ENCODE results near the gene PTPRK.

PTPRK gene

GRCh38 chr6:128303870-128304269 is 216.5 kb downstream of the PTPRK start:
- no peak for DNase-seq (ENCODE audit: low read depth)
- TF ChIP-seq CTCF (IDR thresholded peaks at IDR 0.05; ENCODE audit: control insufficient read depth, insufficient read depth, low read depth, low read length, missing control alignments), result no peak
- H3K4me3 ChIP-seq (ENCODE audit: control insufficient read depth, low read depth, low read length), result no peak overlapping the region

DNA sequence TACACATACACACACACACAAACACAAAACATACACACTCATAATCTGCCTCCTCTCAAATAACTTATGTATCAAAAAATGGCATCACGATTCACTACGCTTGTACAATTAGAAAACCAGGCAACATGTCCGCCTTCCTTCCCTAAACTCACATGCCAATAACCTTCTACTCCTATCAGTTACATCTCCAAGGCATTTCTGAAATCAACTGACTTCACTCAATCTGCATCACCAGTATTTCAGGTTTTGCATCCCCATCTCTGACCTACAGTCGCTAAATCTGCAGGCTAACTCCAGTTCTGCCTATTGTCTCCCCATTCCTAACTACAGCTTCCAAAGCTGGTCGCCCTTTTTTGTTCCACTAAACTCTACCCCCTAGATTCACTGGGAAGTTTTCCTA is 217.5 kb downstream of the PTPRK start:
- no peak overlapping the region for H3K4me3 ChIP-seq (ENCODE audit: control insufficient read depth, low read depth, low read length)
- no peak for TF ChIP-seq CTCF (IDR thresholded peaks at IDR 0.05; ENCODE audit: control insufficient read depth, insufficient read depth, low read depth, low read length, missing control alignments)
- DNase-seq (ENCODE audit: low read depth), result no peak

GRCh38 chr6:128295670-128296069 is 224.7 kb downstream of the PTPRK start:
- no peak for TF ChIP-seq CTCF (IDR thresholded peaks at IDR 0.05; ENCODE audit: control insufficient read depth, insufficient read depth, low read depth, low read length, missing control alignments)
- no peak overlapping the region for H3K4me3 ChIP-seq (ENCODE audit: control insufficient read depth, low read depth, low read length)
- no peak for DNase-seq (ENCODE audit: low read depth)

- no peak overlapping the region for H3K4me3 ChIP-seq (ENCODE audit: control insufficient read depth, low read depth, low read length)
- TF ChIP-seq CTCF (IDR thresholded peaks at IDR 0.05; ENCODE audit: control insufficient read depth, insufficient read depth, low read depth, low read length, missing control alignments), result no peak
- DNase-seq (ENCODE audit: low read depth), result no peak
Observed at GRCh38 chr6:128290221-128290620, 230.2 kb downstream of the PTPRK start.

DNA sequence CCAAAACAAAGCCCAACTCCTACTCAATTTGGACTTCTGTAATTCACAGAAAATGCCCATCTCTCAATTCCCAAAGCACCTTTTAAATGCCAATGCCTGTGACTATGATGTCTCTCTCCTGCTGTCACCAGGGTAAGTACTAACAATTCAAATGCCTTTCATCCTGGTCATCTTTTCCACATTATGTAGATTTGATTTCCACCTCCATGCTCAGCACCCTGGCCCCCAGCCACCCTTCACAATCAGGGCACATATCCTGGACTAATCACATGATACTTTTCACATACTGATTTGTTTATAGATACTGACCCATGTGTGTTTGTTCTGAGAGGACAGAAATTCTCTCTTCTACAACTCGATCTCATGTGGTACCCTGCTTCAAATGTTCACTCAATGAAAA is 236.3 kb downstream of the PTPRK start:
- TF ChIP-seq CTCF (IDR thresholded peaks at IDR 0.05; ENCODE audit: control insufficient read depth, insufficient read depth, low read depth, low read length, missing control alignments), result no peak
- no peak for DNase-seq (ENCODE audit: low read depth)
- H3K4me3 ChIP-seq (ENCODE audit: control insufficient read depth, low read depth, low read length), result no peak overlapping the region

- no peak for DNase-seq (ENCODE audit: low read depth)
- no peak for TF ChIP-seq CTCF (IDR thresholded peaks at IDR 0.05; ENCODE audit: control insufficient read depth, insufficient read depth, low read depth, low read length, missing control alignments)
- no peak overlapping the region for H3K4me3 ChIP-seq (ENCODE audit: control insufficient read depth, low read depth, low read length)
Observed at GRCh38 chr6:128282961-128283360, 237.4 kb downstream of the PTPRK start.

DNA sequence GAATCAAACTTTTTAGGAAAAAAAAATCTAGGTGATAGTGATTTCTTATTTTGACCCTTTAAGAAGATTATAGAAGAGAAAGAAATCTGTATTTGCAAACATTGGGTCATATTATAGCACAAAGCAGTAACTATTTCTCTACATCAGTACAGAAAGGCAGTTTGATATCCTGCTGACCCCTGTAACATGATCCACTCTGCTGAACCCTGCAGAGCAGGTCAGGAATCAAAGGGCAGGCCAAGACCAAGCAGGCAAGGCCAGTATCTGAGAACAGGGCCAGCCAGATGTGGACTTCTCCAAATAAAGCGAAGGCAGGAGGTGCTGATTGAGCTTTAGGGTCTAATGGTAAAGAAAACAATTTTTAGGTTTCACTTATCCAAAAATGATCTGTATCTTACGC is 239.4 kb downstream of the PTPRK start:
- no peak for TF ChIP-seq CTCF (IDR thresholded peaks at IDR 0.05; ENCODE audit: control insufficient read depth, insufficient read depth, low read depth, low read length, missing control alignments)
- H3K4me3 ChIP-seq (ENCODE audit: control insufficient read depth, low read depth, low read length), result no peak overlapping the region
- no peak for DNase-seq (ENCODE audit: low read depth)
